GM10266 (cell line): ENCODE results near the gene BAIAP3.

Source experiments
- DNase-seq: peaks from one replicate; pipeline ENCODE4 v3.0.0; 2012; ENCODE audit errors: extremely low spot score
- TF ChIP-seq, protein P1 (sequence below): IDR thresholded peaks from 2 replicates; pipeline ENCODE4 v1.5.1; 2012; ENCODE audit warnings: mild to moderate bottlenecking, low read depth; ENCODE audit not compliant: control insufficient read depth, insufficient read depth; ENCODE audit errors: missing control alignments

BAIAP3 gene, protein sequence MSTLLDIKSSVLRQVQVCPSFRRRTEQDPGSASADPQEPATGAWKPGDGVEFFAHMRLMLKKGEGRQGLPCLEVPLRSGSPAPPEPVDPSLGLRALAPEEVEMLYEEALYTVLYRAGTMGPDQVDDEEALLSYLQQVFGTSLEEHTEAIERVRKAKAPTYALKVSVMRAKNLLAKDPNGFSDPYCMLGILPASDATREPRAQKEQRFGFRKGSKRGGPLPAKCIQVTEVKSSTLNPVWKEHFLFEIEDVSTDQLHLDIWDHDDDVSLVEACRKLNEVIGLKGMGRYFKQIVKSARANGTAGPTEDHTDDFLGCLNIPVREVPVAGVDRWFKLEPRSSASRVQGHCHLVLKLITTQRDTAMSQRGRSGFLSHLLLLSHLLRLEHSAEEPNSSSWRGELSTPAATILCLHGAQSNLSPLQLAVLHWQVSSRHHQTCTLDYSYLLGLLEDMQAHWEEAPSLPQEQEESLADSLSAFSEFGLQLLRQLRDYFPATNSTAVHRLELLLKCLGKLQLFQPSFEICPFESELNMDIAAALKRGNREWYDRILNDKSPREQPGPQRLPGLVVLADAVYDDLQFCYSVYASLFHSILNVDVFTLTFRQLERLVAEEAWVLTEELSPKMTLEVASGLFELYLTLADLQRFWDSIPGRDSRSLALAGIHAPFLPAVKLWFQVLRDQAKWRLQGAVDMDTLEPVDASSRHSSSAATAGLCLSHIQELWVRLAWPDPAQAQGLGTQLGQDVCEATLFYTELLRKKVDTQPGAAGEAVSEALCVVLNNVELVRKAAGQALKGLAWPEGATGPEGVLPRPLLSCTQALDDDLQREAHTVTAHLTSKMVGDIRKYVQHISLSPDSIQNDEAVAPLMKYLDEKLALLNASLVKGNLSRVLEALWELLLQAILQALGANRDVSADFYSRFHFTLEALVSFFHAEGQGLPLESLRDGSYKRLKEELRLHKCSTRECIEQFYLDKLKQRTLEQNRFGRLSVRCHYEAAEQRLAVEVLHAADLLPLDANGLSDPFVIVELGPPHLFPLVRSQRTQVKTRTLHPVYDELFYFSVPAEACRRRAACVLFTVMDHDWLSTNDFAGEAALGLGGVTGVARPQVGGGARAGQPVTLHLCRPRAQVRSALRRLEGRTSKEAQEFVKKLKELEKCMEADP

DNA sequence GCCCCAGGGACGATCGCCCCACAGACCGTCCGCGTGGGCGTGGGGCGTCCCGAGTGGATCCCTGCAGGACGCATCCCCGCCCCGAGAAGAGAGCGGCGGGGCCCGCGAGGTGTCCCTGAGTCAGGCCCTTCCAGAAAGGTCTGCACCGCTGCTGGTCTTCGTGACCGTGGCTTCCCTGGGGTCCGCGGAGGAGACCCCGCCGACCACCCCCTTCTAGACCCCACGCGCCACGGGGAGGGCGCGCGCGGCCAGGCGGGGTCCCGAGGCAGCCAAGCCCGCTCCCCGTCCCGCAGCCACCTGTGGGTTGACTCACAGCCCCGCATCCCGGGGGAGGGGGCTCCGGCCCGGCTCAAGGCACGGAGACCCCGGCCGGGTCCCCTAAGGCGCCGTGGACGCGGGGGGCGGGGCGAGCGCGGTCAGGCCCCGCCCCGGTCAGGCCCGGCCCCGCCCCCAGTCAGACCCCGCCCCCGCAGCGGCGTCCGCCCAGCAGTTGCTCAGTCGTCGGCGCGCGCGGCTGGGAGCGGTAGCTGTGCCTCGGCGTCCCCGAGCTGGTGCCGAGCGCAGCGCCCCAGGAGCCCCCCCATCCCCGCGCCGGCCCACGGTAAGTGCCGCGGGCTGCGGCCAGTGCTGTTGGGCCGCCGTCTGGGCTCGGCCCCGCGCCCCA lies at the start of gene BAIAP3:
Gene BAIAP3 (plus strand): TSS at position 497 of the 664 bp plus-strand sequence. CDS start 4,905 bp downstream, outside the sequence.
- TF ChIP-seq, protein P1, sequence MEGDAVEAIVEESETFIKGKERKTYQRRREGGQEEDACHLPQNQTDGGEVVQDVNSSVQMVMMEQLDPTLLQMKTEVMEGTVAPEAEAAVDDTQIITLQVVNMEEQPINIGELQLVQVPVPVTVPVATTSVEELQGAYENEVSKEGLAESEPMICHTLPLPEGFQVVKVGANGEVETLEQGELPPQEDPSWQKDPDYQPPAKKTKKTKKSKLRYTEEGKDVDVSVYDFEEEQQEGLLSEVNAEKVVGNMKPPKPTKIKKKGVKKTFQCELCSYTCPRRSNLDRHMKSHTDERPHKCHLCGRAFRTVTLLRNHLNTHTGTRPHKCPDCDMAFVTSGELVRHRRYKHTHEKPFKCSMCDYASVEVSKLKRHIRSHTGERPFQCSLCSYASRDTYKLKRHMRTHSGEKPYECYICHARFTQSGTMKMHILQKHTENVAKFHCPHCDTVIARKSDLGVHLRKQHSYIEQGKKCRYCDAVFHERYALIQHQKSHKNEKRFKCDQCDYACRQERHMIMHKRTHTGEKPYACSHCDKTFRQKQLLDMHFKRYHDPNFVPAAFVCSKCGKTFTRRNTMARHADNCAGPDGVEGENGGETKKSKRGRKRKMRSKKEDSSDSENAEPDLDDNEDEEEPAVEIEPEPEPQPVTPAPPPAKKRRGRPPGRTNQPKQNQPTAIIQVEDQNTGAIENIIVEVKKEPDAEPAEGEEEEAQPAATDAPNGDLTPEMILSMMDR: no peak
- peak; percentile 89 for DNase-seq

DNA sequence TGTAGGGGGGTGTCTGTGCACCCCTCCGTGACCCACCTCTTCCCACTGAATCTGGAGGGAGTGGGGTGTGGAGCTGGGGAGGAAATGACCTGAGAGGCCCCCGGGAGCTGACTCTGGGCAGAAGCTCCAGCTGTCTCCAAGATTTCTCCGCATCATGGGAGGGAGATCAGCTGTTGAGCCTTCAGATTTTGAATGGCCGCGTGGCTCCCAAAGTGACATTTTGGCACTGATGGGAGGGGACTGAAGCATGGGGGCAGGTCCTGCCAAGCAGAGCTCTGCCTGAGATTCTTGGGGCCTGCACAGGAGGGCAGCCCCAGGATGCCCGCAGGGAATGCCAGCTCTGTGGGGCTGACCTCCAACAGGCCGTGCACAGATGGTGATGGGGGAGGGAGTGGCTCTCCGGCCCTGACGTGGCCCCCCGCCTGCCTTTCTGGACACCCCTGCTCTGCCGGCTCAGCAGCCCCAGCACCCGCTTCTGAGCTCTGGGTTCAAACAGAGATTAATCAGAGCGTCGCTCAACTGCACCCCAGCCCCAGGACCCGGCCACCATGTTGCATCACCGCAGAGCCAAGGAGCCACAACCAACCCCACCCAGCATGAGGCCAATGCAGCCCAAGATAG lies 49.3 kb upstream of the BAIAP3 start:
- no peak for DNase-seq

DNA sequence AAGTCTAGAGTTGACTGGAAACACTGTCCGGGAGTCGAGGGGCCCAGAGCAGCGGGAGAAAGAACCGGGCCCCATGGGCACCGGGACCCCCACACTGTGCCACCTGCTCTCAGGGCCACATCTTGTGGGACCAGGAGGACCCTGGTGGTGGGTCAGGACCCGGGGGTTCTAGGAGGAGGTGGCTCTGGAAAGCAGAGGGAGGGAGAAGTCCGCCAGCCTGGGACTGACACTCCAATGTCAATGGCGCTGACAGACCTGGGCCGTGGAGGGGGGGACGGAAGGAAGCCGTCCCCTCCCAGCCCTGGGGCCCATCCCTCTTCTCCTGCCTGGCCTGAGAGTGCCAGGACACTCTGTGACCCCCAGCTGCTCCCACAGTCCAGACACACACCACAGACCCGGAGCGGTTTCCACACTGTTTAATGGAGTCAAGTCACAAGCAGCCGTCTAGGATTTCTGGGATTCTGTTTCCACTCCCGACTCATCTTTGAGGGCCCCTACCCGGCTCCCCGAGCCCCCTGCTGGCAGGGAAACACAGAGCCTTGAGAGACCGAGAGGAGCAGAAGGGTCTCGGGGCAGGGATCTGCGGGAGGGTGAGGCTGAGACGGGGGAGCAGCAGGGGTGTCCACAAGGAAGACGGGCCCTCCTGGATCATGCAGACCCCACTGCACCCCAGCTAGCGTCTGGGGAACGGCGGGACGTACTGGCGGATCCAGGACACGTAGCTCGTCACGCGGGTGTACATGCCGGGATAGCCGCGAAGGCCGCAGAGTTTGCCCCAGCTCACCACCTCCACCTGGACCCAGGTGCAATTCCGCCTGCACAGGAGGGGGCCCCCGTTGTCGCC lies 47.6 kb upstream of the BAIAP3 start:
- DNase-seq: no peak
- TF ChIP-seq, protein P1: no peak

More for the DNA sequence above, 49.3 kb upstream of the BAIAP3 start:
- TF ChIP-seq, protein P1: no peak

DNA sequence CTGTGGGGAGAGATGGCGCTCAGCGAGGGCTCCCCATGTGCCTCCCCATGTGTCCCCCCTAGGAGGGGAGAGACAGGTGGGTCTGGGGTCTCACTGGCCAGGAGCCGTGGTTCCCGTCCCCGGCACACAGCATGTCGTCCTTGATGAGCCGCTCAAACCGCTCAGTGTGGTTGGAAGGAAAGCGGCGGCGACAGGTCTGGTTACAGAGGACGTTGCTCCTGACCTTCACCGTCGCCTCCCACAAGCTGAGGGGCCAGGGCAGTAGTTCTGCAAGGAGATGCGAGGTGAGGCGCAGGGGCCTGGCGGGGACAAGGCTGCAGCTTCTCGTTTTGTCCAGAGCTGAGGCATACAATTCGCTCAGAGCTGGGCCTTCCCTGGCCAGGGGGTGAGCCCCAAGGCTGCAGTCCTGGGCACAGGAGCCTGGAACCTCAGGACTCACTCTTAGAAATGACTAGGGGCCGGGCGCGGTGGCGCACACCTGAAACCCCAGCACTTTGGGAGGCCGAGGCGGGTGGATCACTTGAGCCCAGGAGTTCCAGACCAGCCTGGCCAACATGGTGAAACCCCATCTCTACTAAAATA lies 46.8 kb upstream of the BAIAP3 start:
- no peak for DNase-seq
- TF ChIP-seq, protein P1: no peak

DNA sequence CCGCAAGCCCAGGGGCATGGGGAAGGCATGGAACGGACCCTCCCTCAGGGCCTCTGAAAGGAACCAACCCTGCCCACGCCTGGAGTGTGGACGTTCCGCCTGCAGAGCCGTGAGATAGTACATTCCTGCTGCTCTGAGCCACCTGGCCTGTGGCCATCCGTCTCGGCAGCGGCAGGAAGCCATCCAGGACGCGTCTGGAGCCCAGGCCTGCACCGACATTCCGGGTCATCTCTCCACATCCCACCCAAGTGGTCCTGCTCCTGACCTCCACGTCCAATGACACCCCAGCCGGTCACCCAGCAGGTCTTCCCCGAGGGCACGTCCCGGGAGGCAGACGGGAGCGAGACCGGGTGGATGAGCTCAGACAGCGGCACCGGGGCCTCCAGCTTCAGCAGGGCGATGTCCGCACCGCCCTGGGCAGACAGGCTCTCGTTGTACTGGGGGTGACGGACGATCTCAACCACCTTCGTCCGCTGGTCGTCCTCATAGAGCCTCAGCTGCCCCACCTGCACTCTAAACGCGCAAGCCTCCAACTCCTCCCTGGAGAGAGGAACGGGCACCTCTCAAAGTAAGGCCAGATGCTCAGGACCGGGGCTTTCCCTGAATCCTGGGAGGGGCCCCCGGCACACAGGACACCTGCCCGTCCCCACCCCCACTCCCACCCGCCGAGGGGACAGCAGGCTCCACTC lies 45.3 kb upstream of the BAIAP3 start:
- DNase-seq: no peak
- TF ChIP-seq, protein P1: no peak
